Activated CD4-positive, alpha-beta T cell treated with anti-CD3 and anti-CD28 coated beads for 1 hour (primary cell): ENCODE measurements around the gene COBLL1.
"Not testable (repeated sequence)": the region's sequence is repeated elsewhere in the genome, so short reads cannot be mapped to it uniquely, and the experiment has no call there.

Source experiments
- DNase-seq: peaks from one replicate; pipeline ENCODE4 v3.0.0-alpha.2; 2020

Gene COBLL1

DNA sequence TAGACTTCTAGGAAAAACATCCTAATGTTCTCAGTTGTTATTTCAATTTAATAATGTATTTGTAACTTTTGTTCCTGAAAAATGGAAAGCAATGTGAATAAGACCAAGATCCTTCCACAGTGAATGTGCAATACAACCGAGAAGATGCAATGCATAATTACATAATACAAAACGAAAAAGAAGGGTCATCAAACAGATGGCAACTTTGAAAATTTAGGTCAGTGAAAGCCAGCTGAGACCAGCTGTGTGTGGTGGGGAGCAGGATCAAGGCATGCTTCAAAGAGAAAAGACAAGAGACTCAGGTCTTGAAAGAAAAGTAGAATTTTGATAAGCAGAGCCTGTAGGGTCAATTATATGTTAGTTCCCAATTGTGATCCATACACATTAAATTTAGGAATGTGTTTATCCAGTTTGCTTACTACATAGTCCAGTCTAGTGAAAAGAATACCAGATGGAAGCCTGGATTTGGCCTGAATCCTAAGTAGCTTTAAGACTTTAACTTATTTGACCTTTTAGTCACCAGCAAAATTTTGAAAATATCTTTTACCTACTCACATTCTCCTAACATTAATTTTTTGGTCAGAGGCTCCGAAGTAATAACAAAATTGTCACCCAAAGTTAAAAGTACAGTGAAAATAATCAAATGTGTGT, 93.7 kb downstream of the COBLL1 start:
- no peak for DNase-seq

- DNase-seq, result no peak
Observed at GRCh38 chr2:164747140-164747539, 94.5 kb downstream of the COBLL1 start.

DNA sequence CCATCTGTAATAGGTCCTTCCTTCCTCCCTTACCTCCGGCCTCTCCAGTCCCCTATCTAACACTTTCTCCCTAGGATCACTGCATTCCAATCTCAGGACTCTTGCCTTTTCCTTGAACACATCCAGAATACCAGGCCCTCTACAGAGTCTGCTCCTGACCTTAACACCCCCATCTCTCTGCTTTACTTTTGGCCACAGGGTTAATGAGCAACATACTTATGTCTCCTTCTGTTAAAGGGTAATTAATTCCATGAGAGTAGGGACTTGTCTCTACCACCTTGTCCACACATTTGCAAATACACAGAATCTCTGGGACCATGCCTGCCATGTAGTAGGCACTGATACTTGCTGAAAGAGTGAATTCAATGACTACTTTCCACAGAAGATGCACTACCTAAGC, 94.9 kb downstream of the COBLL1 start:
- no peak for DNase-seq

- DNase-seq, result no peak
Observed at GRCh38 chr2:164745012-164745797, 96.4 kb downstream of the COBLL1 start.

GRCh38 chr2:164742738-164743317, 98.8 kb downstream of the COBLL1 start:
- no peak for DNase-seq

GRCh38 chr2:164739966-164740365, 101.7 kb downstream of the COBLL1 start:
- DNase-seq, result no peak

- DNase-seq, result no peak
Observed at GRCh38 chr2:164737612-164738081, 104.0 kb downstream of the COBLL1 start.

DNA sequence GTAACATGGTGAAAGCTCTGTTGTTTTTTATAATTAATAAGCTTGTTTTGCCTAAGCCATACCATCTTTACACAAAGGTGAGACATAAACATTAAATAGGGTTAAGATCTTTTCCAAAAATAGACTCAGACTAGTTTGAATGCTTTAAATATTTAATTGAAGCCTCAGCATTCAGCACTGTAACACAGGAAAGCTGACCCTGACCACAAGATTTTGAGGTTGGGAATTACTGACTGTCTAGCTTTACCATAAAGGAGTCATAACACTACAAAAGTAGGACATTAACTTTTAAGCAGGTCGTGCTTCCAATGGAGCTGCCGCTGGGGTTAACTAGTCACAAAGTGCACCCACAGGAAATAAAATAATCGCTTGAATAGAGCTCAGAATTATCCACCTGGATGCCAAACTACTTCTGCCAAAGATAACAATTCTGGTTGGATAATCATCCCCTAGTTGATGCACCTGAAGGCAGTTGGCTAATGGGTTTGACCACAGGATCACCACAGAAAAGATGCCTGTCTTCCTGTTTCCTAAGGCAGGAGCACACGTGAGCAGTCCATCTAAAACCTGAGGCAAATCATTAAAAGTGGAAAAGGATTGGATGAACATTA, 106.2 kb downstream of the COBLL1 start:
- no peak for DNase-seq

- no peak for DNase-seq
Observed at GRCh38 chr2:164734196-164734595, 107.4 kb downstream of the COBLL1 start.

GRCh38 chr2:164725542-164725941, 116.1 kb downstream of the COBLL1 start:
- DNase-seq, result no peak

DNA sequence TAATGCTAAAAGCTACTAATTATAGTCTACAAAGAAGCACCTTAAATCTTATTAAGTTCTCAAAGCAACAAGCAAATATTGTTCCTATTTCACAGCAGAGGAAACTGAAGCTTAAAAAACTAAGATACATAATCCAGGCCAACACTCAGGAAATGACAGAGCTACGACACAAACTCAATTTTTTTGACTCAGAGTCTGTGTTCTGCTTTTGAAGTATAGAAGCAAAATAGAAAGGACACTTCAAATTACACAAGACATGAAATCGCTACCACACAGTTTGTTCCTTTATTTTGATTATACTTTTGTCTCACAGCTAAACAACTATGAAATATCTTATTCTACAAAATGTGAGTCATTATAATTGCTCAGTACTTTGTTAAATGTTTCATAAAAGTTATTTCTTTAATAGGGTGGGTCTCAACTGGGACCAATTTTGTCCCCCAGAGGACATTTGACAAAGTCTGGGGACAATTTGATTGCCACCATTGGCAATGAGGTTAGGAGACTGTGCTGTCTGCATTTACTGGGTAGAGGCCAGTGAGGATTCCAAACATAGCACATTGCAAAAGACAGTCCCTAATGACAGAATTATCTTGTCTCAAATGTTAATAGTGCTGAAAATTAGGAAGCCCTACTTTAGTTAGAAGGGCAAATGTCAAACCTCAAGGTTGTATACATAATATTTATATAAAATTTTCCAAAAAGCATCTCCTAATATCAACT, 118.8 kb downstream of the COBLL1 start:
- DNase-seq, result no peak

- no peak for DNase-seq
Observed at GRCh38 chr2:164721430-164721829, 120.2 kb downstream of the COBLL1 start.

DNA sequence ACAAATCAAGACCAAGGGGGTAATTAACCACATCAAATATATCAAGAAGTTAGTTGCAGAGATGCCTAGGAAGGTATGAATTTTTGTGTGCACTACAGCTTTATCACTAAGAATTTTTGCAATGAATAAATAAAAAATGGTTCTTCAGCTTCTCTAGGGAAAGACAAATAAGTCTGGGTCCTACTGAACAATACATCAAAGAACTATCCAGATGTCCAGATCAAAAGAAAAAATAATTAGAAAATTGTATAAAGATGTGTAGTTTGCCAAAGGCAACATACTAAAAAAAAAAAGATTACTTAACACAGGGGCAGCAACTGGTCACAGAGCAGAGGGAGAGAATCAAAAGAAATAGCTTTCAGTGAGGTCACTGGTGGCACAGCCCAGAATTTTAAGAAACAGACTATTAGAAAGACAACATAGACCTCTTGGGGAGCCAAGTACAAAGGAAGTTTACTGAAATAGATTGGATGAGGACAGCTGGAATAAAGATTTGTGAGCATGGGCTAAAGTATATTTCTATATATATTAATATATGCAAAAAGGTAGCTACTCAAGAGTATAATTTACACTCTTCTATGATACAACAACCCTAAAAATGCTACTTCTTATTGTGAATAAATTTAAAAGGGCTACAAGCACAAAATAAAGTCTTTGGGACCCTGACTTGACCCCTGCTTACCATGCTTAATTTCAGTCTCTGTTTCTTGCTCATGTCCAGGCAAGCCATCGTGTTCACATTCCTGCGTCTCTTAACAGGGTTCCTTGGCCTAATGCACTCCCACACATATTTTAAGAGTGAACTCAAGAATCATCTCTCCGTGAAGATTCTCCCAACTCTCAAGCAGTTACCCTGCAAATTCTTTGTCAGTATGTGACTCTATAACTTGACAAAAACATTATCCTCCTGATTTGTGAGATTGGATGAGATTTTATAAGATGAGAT, 121.4 kb downstream of the COBLL1 start:
- no peak for DNase-seq

GRCh38 chr2:164717000-164717803, 124.4 kb downstream of the COBLL1 start:
- DNase-seq, result no peak

DNA sequence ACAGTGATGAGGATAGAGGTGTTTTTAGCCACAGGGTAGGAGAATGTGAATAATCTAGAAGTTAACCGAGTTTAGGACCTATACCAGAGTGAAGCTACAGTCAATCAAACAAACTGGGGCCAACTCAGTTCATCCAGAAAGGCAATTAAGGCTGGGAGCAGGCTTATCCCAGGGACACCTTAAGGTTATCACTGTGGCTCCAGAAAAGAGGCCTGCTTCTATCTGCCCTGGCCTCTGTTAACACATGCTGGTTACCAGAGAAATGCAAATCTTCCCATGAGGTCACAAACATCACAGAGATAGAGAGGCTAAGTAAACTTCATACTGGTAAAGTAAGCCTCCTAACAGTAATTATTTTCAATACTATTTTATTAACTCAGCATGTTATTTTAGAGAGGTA, 127.2 kb downstream of the COBLL1 start:
- DNase-seq, result no peak

- DNase-seq, result no peak
Observed at GRCh38 chr2:164711766-164712138, 129.9 kb downstream of the COBLL1 start.

- no peak for DNase-seq
Observed at GRCh38 chr2:164710837-164711765, 130.5 kb downstream of the COBLL1 start.

DNA sequence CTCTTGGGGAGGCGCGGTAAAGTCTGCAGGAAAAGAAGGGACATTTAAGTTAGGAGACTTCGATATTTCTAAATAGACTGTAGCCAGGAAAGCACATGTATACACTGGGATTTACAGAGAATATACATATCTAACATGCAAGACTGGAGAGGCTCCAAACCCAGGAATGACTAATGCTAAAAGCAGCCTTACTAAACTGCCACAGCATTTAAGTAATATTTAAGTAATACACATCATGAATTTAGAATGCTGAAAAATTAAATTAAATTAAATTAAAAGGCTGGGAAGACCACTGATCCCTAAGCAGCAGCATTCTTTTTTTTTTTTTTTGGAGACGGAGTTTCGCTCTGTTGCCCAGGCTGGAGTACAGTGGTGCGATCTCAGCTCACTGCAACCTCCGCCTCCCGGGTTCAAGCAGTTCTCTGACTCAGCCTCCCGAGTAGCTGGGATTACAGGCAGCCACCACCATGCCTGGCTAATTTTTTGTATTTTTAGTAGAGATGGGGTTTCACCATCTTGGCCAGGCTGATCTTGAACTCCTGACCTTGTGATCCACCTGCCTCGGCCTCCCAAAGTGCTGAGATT, 131.3 kb downstream of the COBLL1 start:
- DNase-seq, result not testable (repeated sequence)

DNA sequence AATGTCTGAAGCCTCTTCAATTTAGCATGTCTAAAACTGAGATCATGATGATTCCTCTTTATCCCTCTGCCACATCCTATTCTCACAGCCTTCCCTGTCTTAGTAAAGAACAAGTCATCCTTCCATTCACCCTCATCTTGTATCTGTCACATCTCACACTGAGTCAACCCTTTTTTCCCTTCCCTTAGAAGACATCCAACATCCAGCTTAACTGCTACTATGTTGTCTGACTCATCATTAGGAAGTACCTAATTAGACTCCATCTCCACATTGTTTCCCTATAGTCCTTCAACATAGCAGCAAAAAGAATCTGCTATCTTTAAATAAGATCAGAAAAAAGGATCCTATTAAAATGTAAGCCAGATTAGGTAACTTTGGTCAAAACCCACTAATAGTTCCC, 135.1 kb downstream of the COBLL1 start:
- DNase-seq, result no peak
